Esophagus muscularis mucosa (tissue), 4 donors: Measurements from ENCODE around the gene ATP1B4. TPM values are rescaled to one million over a fixed set of nuclear protein-coding genes. Genes with fewer than 3 reads are reported as not detected.
A peak's percentile ranks its signal among the peaks of the same experiment; 100 is the strongest.

Source experiments
- DNase-seq: peaks from one replicate; pipeline ENCODE4 v3.0.0-alpha.2; 2017; ENCODE audit errors: extremely low spot score
- H3K27ac ChIP-seq, 4 donors: fragments of 200-600 bp; sonication (generic); replicated peaks in 1 of 4; 1 replicate in 3 of 4; 2 replicates in 1 of 4; pipeline ENCODE4 v1.5.1; 2016 to 2019; ENCODE audit warnings: mild to moderate bottlenecking in 1 of 4
- H3K27me3 ChIP-seq, 4 donors: fragments of 200-600 bp; sonication (generic); one replicate each; pipeline versions ENCODE4 v1.5.1 to v1.6.0; 2016 to 2019
- H3K36me3 ChIP-seq, 4 donors: fragments of 200-600 bp; sonication (generic); one replicate each; pipeline ENCODE4 v1.5.1; 2016 to 2019
- H3K4me1 ChIP-seq, 4 donors: fragments of 200-600 bp; sonication (generic); one replicate each; pipeline ENCODE4 v1.5.1; 2016 to 2019
- H3K4me3 ChIP-seq, 4 donors: fragments of 200-600 bp; sonication (generic); 1 replicate in 2 of 4; 2 replicates in 2 of 4; pipeline ENCODE4 v1.5.1; 2016 to 2019; ENCODE audit warnings: mild to moderate bottlenecking in 4 of 4, moderate library complexity in 1 of 4
- H3K9me3 ChIP-seq, 4 donors: fragments of 200-600 bp; sonication (generic); 1 replicate in 3 of 4; 2 replicates in 1 of 4; pipeline ENCODE4 v1.5.1; 2016 to 2019
- EP300 ChIP-seq: sonication (generic); formaldehyde crosslinking; IDR thresholded peaks from one replicate; pipeline ENCODE4 v1.6.1; 2017; ENCODE audit warnings: antibody characterized with exemption
- POLR2A ChIP-seq: fragments of 450-650 bp; IDR thresholded peaks from one replicate; pipeline ENCODE4 v1.6.1; 2017; ENCODE audit warnings: antibody characterized with exemption, moderate library complexity, mild to moderate bottlenecking, low read depth
- POLR2AphosphoS5 ChIP-seq, 2 donors: sonication (generic); formaldehyde crosslinking; IDR thresholded peaks; one replicate each; pipeline ENCODE4 v1.6.1; 2017; ENCODE audit warnings: antibody characterized with exemption in 2 of 2
- WGBS: methylation state at CpG from one replicate; pipeline ENCODE4 v1.1.5; 2018; 5-methylcytosine and 5-hydroxymethylcytosine counted together
- intact Hi-C: fragments of 100-400 bp; cut with DNase I; formaldehyde crosslinking; loops from one replicate; pipeline ENCODE4 v1.15.1; 2023
- total RNA-seq, 4 donors: library from RNA; depleted of rRNA; stranded (reverse); fragments of >200 nt; gene quantifications; one replicate each; pipeline versions ENCODE4 v1.1.0 to v1.2.1, GENCODE V29; 2016
- TF ChIP-seq, protein P1 (sequence below), 3 experiments: fragments of 200-600 bp in 2 of 3; fragments of 450-650 bp in 1 of 3; sonication (generic) in 2 of 3; IDR thresholded peaks; one replicate each; pipeline ENCODE4 v1.5.1; 2017 to 2019; ENCODE audit warnings: antibody characterized with exemption in 3 of 3, mild to moderate bottlenecking in 2 of 3, moderate library complexity in 1 of 3

ATP1B4 gene
- total RNA-seq, 4 donors from 2014 or later: not detected

DNA sequence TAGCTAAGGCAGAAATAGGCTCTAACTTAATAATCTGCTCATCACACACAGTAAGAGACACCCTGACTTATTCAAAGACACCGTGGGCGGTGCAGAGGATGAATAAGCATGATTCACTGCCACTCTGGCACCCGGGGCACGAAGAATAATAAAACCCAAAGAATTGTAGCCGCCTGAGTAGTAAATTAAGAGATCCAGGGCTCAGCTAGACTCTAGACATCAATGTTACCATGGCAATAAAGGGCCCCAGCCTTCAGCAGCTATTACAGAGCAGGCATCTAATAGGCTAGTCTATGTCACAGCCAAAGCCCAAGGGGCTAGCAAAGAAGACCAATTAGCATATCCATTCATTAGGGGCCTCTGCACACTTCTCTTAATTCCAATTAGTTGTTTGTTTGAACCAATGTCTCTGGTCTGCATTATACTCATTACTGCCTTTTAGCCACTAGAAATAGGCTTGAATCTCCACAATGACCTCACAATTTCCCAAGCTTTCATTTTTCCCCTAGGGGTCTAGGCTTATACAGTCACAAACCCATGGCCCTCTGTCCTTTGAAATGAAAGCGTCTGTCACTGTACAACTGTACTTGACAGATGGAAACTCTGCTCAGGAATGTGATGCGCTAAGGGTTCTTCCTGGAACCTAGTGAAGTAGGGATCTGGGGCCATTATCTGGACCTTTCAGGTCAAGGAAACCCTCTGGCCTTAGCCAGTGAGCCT lies 3.0 kb upstream of the ATP1B4 start:
- Histone ChIP-seq H3K4me3 (no peak overlapping the region), H3K36me3 (no peaks in the 10 kb centered on the region), H3K27me3 (no peaks in the 10 kb centered on the region), H3K4me1 (no peaks in the 10 kb centered on the region), H3K27ac (no peak overlapping the region), H3K9me3 (no peaks in the 10 kb centered on the region)
- TF ChIP-seq, protein P1, sequence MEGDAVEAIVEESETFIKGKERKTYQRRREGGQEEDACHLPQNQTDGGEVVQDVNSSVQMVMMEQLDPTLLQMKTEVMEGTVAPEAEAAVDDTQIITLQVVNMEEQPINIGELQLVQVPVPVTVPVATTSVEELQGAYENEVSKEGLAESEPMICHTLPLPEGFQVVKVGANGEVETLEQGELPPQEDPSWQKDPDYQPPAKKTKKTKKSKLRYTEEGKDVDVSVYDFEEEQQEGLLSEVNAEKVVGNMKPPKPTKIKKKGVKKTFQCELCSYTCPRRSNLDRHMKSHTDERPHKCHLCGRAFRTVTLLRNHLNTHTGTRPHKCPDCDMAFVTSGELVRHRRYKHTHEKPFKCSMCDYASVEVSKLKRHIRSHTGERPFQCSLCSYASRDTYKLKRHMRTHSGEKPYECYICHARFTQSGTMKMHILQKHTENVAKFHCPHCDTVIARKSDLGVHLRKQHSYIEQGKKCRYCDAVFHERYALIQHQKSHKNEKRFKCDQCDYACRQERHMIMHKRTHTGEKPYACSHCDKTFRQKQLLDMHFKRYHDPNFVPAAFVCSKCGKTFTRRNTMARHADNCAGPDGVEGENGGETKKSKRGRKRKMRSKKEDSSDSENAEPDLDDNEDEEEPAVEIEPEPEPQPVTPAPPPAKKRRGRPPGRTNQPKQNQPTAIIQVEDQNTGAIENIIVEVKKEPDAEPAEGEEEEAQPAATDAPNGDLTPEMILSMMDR (IDR thresholded peaks at IDR 0.05): no peak
- TF ChIP-seq POLR2A: no peak
- no peak for DNase-seq
- WGBS: 76% methylated on average over 7 of the region's 7 CpGs
- intact Hi-C loops: no loop called here

DNA sequence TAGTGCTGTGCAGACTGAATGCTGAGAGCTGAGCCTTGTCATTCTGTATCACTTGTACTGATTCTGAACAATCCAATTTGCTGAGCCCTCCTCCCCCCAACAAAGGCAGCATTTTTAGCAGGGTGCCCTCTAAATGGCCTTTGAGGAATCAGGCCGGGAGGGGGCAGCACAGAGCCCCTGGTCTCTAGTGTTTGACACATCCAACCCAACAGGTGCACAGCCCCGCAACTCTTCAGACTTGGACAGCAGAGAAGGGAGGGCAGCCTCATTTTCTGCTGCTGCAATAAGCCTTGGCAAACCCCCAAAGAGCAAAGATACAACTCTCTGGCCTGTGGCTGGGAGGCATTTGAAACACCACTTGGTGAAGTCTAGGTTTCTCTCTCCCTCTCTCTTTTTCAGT lies 3.4 kb downstream of the ATP1B4 start:
- no peaks in the 10 kb centered on the region for H3K36me3 ChIP-seq
- intact Hi-C loops: no loop called here
- no peak for TF ChIP-seq EP300
- TF ChIP-seq, protein P1 (IDR thresholded peaks at IDR 0.05): peak in 2 of 3 experiments; percentile 7 to 34
- DNase-seq: no peak
- H3K4me3 ChIP-seq: no peak overlapping the region
- no peaks in the 10 kb centered on the region for H3K27me3 ChIP-seq
- no peak overlapping the region for H3K27ac ChIP-seq
- 33% methylated on average over 1 of the region's 2 CpGs for WGBS
- H3K9me3 ChIP-seq: no peaks in the 10 kb centered on the region
- no peaks in the 10 kb centered on the region for H3K4me1 ChIP-seq

DNA sequence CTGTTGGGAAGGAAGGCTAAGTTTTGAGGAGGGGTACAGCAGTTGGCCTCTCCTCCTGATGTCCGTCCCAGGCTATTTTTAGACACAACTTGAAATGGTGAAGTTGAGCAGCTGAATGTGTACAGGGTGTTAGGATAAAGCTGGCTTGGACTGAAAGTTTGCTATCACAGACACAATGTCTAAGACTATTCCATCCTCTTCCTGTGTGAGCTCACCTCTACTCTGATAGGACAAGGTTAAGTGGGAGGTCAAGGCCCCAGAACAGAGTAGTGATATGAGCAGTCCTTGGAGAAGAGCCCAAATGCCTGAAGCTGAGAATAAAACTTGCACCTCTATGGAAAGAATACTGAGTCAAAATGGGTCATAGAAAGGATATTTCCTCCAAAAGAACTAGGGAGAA lies 4.1 kb downstream of the ATP1B4 start:
- no peak overlapping the region for H3K4me3 ChIP-seq
- no peaks in the 10 kb centered on the region for H3K9me3 ChIP-seq
- H3K27ac ChIP-seq: no peak overlapping the region
- 63% methylated on average over 1 of the region's 1 CpG for WGBS
- no peaks in the 10 kb centered on the region for H3K36me3 ChIP-seq
- DNase-seq: no peak
- TF ChIP-seq EP300 (no peak), POLR2A (no peak), POLR2AphosphoS5 (IDR thresholded peaks at IDR 0.05) (no peak)
- TF ChIP-seq, protein P1 (IDR thresholded peaks at IDR 0.05): no peak
- no peaks in the 10 kb centered on the region for H3K27me3 ChIP-seq
- intact Hi-C loops: no loop called here
- H3K4me1 ChIP-seq: no peaks in the 10 kb centered on the region

- intact Hi-C loops: no loop called here
- no peaks in the 10 kb centered on the region for H3K36me3 ChIP-seq
- DNase-seq: no peak
- WGBS: 58% methylated on average over 3 of the region's 3 CpGs
- TF ChIP-seq POLR2A: no peak
- no peak for TF ChIP-seq EP300
- TF ChIP-seq POLR2AphosphoS5 (IDR thresholded peaks at IDR 0.05): no peak
- TF ChIP-seq, protein P1 (IDR thresholded peaks at IDR 0.05): no peak
- H3K9me3 ChIP-seq: no peaks in the 10 kb centered on the region
- H3K27me3 ChIP-seq: no peaks in the 10 kb centered on the region
- H3K4me3 ChIP-seq: no peak overlapping the region
- H3K27ac ChIP-seq: no peak overlapping the region
- no peaks in the 10 kb centered on the region for H3K4me1 ChIP-seq
These were observed 4.9 kb downstream of the ATP1B4 start for GRCh38 chrX:120366794-120367193.
